Measurements from ENCODE around the gene WBP1. TPM values are rescaled to one million over a fixed set of nuclear protein-coding genes. Genes with fewer than 3 reads are reported as not detected.
A peak's percentile ranks its signal among the peaks of the same experiment; 100 is the strongest.
"Not testable (repeated sequence)": the region's sequence is repeated elsewhere in the genome, so short reads cannot be mapped to it uniquely, and the experiment has no call there.

The WBP1 gene
- total RNA-seq, 1 donor from 2014 or later = 33.4 TPM

GRCh38 chr2:74450570-74451190, 7.6 kb upstream of the WBP1 start:
- no peak for DNase-seq (ENCODE audit: low read depth, low spot score)

- DNase-seq (ENCODE audit: low read depth, low spot score) = peak; percentile 92
Observed at GRCh38 chr2:74454654-74455511, 3.4 kb upstream of the WBP1 start, which contains the start of gene INO80B. TSS of gene INO80B (plus strand) at chr2:74455087. CDS start at chr2:74455117, 30 bp downstream.

GRCh38 chr2:74457129-74457548, 1.1 kb upstream of the WBP1 start:
- DNase-seq (ENCODE audit: low read depth, low spot score) = no peak

- DNase-seq (ENCODE audit: low read depth, low spot score) = no peak
Observed at GRCh38 chr2:74457549-74458131, 598 bp upstream of the WBP1 start.

GRCh38 chr2:74458938-74459363, 713 bp downstream of the WBP1 start:
- no peak for DNase-seq (ENCODE audit: low read depth, low spot score)

- DNase-seq (ENCODE audit: low read depth, low spot score) = not testable (repeated sequence)
Observed at GRCh38 chr2:74459503-74460118, 1.4 kb downstream of the WBP1 start.

- not testable (repeated sequence) for DNase-seq (ENCODE audit: low read depth, low spot score)
Observed at GRCh38 chr2:74460187-74460586, 1.9 kb downstream of the WBP1 start.

DNA sequence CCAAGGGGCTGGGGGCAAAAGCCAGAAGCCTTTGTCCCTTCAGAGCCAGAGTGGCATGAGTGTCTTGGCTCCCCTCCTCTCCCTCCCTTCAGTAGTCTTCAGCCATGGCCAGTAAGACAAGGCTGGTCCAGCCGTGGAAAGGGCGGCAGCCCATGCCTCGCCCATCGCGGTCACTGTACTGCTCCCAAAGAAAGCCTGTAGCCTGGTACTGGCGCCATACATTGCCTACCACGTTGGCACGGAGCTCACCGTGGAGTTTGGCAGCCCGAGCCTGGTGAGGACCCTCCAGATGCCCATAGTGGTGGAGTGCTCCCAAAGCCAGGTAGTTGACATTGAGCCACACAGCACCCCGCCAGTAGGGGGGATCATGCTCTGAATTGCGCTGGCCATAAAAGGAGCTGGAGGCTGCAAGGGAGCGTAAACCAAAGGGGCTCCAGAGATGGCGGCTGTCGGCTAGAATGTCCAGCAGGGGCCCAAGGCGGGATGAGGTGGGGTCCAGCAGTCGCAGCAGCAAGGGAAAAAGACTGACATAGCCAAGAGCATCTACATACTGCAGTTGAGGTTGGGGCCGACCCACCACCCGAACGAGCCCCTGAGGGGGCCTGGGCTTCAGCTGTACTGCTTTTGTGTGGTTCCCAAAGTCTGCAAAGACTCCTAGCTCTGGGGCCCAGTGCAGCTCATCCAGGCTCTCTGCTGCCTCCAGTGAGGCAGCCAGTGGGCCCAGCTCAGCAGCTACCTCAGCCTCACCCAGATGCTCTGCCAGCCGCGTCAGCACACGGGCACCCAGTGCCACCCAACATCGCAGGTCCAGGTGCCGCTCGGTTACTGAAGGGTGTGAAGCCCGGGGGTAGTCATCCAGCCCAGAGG, 3.2 kb downstream of the WBP1 start:
- no peak for DNase-seq (ENCODE audit: low read depth, low spot score)

DNA sequence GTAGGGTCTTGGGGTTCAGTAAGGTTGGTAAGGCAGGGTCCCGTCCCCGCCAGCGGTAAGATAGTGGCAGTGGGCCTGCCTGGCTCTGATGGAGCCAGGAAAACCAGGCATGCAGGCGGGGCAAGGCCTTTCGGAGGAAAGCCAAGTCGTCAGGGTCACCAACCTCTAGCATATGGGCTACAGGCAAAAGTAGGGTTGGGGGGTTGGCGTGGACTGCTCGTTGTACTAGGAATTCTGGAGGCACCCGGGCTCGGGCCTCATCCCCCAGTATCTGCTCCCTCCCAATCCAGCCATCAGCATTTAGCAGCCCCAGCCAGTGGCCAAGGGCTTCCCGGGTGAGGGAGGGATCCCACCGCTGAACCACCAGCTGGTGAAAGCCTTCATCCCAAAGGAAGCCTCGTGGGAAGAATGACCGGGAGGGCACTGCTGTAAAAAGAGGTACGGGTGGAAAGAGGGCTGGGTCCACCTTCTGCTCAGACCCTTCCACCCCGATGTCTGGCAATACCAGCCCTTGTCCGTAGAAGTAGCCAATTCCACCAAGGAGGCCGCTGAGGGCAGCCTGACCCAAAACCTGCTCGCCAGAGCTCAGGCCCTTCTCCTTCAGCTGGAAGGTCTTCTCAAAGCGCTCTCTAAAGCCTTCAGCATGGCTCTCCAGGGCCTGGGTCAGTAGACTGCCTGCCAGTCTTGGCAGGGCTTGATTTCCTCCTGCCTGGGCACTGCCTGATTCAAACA, 4.0 kb downstream of the WBP1 start:
- DNase-seq (ENCODE audit: low read depth, low spot score) = no peak

DNA sequence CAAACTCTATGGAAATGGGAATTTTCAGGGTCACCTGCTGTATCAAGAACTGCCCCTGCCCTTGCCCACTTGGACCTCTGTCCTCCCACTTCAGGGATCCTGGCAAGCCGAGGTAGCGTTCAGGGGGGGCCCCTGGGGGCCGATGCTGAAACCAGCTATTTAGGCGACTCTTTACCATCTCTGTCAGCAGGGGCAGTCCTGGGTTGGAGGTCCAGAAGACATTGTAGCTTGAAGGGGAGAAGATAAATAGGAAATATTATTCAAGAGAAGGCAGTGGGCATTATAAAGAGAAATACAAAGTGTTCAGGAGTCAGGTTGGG, 4.5 kb downstream of the WBP1 start:
- no peak for DNase-seq (ENCODE audit: low read depth, low spot score)

DNA sequence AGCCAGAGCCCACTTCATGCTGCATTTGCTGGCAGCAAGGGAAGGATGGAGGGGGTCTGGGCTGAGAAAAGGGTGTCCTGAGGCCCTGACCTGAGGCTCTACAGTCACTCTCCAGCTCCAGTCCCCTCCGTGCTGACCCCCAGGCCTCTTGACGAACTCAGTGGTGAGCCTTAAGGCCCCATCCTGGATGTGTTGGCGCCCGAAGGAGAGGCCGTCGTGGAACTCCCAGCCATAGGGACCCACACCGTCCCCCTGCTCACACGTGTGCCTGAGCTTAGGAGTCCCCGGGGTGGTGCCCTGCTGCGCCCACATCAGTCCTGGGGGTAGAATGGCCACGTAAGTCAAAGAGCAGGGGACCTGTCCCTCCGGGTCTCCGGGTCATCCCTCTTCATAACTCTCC, 6.2 kb downstream of the WBP1 start:
- no peak for DNase-seq (ENCODE audit: low read depth, low spot score)

GRCh38 chr2:74470742-74471141, 12.5 kb downstream of the WBP1 start:
- DNase-seq (ENCODE audit: low read depth, low spot score) = not testable (repeated sequence)

DNA sequence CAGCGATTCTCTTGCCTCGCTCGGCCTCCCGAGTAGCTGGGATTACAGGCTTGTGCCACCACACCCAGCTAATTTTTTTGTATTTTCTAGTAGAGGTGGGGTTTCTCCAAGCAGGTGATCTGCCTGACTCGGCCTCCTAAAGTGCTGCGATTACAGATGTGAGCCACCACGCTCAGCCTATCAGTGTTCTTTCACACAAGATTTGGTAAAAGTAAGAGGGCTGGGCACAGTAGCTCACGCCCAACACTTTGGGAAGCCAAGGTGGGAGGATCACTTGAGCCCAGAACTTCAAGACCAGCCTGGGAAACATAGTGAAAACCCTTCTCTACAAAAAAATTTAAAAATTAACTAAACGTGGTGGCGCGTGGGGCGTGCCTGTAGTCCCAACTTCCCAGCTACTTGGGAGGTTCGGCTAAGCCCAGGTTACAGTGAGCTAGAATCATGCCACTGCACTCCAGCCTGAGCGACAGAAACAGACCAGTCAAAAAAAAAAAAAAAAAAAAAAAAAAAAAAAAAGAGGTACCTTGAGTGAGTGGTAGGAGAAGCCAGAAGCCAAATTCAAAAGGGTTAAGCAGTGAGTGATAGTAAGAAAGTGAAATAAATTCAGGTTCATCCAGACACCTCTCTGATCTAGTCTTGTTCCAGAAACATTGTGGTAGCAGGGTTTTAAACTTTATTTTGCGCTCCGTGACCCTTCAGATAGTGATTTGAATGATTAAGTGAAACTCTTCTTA, 13.3 kb downstream of the WBP1 start:
- DNase-seq (ENCODE audit: low read depth, low spot score) = no peak

DNA sequence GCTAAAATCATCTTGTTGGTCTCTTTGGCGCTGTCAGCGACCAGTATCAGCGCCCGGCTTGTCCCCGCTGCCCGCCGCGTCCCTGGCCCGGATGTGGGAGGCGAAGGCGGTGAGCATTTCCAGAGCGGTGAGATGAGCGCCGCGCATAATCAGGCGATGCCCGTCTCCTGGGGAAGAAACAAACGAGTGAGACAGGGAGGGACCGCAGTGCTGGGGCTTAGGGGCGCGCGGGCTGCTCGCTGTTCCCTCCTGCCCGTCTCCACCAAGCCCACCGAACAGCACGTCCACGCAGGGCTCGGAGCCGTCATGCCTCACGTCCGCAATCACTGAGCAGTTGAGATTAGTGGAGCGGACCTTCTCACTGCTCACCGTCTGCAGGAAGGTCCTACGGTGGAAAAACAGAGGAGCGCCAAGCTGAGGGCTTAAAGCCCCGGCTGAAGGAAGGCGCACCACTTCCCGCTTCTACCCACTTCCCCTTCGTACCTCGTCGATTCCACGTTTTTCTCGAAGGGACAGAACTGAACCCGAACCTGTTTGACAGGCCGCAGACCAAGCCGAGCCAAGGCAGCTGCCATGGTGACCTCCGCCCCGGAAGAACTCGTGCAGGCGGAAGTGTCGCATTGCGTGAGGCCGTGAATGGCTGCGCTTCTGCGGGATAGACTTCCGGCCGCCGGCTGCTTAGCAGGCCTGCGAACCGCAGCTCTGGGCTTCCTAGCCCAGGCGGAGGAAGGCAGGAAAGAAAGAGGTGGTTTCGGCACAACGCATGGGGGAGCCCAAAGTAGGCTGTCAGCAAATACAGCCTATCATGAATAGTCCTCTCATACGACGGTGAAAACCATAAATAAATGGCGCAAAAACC, 14.1 kb downstream of the WBP1 start, which contains the start of gene MRPL53:
Gene MRPL53 (minus strand): TSS at position 595 of the 859 bp plus-strand sequence. CDS start 20 bp downstream, at position 575.
- peak; percentile 78 for DNase-seq (ENCODE audit: low read depth, low spot score)

DNA sequence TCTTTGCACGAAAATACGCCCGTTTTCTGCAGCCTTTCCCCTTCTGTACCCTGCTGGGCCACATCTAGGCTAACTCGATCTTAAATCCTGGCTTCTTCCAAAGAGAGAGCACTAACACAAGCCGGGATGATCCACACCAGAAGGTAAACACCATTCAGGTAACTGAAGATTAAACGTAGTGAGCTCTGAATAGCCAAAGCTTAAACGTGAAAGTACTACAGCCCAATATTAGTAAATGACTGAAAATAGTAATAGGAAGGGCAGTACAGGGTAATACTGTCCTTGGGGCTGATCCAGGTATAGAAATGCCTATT, 14.7 kb downstream of the WBP1 start:
- DNase-seq (ENCODE audit: low read depth, low spot score) = no peak

DNA sequence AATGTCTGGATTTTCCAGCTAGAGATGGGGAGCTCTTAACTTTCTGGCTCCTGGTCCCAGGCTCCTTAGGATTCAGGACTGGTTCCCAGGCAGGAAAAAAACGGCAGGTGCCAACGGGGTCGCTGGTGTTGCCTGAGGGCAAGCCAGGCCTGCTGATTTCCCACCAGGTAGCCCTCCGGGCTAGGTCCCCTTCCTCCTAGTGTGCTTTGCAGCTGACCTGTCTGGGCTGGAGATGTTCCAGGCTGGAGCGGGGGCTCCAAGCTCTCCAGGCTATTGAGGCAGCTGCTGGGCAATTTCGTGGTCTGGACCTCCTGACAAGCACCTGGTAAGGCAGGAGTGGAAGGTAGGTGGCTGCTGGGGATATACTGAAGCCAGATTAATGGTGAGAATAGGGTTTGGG, 16.2 kb downstream of the WBP1 start:
- no peak for DNase-seq (ENCODE audit: low read depth, low spot score)

- DNase-seq (ENCODE audit: low read depth, low spot score) = no peak
Observed at GRCh38 chr2:74474899-74475298, 16.7 kb downstream of the WBP1 start.

DNA sequence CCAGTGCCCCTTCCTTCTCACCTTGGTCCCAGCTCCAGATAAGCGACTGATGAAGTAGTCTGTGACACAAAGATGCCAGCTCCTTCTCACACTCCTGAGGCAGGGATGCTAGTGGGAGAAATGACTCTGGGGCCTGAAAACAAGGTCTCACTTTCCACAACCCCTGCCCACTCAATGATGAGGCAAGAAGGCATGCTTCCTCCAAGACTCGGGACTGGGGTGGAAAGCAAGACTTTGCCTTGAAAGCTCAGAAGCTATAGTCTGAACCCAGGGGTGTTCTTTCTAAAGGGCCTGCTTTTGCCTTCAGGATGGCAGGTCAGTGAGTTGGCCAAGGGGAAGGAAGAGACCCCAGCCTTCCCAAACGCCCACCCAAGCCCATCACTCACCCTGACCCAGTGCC, 23.2 kb downstream of the WBP1 start:
- no peak for DNase-seq (ENCODE audit: low read depth, low spot score)
